Renal cortical epithelial cell (primary cell): ENCODE results near the gene SRF. TPM values are rescaled to one million over a fixed set of nuclear protein-coding genes. Genes with fewer than 3 reads are reported as not detected.

Experiments used
- DNase-seq: peaks from one replicate; pipeline ENCODE4 v3.0.0-alpha.2; 2011; ENCODE audit warnings: low read depth
- total RNA-seq: library from RNA; depleted of rRNA; stranded (reverse); fragments of >200 nt; gene quantifications from 2 replicates; pipeline ENCODE4 v1.2.3, GENCODE V29; 2014

SRF gene
- total RNA-seq, 1 donor from 2014 or later = 20.9 TPM

DNA sequence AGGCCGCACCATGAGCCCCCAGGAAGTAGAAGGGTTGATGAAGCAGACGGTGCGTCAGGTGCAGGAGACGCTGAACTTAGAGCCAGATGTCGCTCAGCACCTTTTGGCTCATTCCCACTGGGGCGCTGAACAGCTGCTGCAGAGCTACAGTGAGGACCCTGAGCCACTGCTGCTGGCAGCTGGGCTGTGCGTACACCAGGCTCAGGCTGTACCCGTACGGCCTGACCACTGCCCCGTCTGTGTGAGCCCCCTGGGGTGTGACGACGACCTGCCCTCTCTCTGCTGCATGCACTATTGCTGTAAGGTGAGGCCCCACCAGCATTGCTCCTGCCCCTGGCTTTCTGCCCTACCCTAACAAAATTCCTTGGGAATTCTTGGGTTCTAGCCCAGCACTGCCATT lies 45.1 kb downstream of the SRF start:
- DNase-seq = no peak

DNA sequence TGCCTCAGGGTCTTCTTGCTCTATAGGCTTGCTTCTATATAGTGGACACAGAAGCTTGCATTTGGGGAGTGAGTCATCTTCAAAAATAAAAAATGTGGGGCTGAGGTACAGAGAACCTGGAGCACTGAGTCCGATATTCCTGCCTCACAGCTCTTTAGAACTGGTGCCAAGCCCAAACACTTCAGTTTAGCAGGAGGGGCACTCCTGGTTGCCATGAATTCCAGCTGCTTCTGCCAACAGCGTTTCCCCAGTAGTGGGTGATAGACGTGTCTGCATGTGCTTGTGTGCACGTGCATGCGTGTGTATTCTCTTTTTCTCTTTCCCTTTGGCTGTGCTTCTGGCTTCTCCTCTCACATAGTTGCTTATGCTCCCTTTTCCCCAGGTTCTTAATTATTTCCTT lies 46.3 kb downstream of the SRF start:
- DNase-seq = no peak

DNA sequence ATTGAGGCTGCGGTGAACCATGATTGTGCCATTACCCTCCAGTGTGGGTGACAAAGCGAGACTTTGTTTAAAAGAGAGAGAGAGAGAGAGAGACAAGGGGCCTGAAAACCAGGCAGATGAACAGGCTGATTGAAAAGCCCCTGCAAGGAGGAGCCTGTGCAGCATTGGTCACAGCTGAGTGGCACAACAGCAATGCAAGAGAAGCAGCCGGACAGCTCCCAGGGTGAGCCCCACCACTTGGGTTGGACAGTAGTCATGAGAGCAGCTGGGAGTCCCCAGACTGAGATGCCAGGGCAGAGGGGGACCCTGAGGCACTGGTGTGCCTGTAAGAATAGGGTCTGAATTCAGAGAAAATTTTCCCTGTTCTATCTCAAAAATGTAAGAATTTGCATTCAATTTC lies 48.0 kb downstream of the SRF start:
- no peak for DNase-seq

DNA sequence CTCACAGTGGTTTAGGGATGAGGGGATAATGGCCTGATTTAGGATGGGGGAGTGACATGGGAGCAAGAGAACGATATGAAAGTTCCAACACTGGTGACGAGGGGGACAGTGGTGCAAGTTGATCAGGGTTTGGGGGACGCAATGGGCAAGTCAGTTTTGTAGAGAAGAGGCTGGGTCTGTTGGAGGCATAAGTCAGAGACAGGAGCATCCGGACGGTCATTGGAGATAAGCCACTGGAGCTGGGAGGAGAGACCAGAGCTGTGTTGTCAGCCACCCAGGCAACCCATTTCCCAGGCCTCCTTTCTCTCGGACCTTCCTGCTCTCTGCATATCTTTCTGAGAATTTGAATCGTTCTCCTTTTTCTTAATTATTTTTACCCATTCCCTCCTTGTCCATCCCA lies 48.7 kb downstream of the SRF start:
- DNase-seq = no peak

DNA sequence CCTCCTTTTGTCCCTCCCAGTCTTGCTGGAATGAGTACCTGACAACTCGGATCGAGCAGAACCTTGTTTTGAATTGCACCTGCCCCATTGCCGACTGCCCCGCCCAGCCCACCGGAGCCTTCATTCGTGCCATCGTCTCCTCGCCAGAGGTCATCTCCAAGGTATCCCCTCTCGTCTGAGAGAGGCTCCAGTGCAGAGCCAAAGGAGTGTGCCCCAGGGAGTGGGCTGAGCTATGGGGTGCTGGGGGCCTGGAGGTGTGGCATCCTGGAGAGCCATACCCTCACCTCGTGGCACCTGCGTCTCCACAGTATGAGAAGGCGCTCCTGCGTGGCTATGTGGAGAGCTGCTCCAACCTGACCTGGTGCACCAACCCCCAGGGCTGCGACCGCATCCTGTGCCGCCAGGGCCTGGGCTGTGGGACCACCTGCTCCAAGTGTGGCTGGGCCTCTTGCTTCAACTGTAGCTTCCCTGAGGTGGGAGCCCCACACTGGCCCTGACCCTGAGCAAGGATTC lies 49.4 kb downstream of the SRF start:
- DNase-seq = no peak

DNA sequence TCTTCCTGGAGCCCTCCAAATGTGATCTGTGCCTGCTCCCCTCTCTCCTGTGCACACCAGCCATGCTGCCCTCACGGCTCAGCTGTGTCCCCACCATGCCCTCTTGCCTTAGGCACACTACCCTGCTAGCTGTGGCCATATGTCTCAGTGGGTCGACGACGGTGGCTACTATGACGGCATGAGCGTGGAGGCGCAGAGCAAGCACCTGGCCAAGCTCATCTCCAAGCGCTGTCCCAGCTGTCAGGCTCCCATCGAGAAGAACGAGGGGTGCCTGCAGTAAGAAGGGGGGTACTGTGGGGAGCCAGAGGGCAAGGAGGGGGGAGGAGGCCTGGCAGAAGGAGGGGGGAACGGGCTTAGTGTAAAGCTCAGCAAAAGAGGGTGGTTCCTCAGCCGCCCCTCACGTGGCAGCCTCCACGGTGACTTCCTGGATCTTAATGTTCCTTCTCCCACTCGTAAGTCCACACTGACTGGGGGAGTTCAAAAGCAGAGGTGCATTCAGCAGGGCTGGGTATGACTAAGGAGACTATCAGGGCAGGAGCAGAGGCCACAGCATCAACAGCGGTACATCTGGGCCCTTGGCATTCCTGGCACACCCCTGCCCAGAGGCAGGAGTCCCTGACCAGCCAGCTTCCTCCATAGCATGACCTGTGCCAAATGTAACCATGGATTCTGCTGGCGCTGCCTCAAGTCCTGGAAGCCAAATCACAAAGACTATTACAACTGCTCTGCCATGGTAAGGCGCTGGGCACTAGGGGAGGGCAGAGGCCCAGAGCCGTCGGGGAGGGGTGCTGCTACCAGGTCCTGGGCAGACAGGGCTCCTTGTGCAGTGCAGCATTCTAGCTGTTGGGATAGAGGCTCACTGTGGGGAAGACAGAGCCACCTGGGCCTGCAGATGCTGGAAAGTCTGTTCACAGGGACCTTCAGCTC lies 50.2 kb downstream of the SRF start:
- DNase-seq = peak; percentile 10

DNA sequence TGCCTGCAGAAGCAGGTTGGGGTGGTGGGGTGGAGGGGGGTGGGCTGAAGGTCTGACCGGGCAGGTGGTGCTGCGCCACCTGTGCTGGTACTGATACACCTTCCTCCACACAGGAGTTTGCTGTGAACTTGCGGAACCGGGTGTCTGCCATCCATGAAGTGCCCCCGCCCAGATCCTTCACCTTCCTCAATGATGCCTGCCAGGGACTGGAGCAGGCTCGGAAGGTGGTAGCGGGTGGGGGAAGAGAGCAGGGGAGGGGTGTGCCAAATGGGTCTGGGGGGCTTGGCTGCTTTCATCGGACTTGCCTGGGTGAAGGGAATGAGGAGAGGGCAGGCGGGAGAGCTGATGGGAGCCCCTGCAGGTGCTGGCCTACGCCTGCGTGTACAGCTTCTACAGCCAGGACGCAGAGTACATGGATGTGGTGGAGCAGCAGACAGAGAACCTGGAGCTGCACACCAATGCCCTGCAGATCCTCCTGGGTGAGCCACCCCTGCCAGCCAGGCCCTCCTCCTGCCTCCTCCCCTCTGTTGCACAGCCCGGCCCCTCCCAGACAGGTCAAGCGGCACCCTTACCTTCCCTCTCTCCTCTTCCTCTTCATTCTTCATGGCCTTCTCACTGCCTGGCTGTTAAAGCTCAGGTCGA lies 51.5 kb downstream of the SRF start:
- DNase-seq = no peak

DNA sequence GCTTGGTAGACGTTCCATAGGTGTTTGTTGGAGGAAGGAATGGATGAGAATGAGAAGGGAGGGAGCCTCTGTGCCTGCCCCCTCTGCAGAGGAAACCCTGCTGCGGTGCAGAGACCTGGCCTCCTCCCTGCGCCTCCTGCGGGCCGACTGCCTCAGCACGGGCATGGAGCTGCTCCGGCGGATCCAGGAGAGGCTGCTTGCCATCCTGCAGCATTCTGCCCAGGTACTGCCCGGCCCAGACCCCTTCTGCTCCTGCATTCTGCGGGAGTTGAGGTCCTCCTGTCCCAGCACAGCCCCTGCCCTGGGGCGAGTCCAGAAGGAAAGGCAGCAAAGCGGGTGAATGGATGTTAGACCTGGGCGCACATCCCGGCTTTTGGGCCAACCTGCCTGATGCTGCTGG lies 52.1 kb downstream of the SRF start:
- DNase-seq = no peak

DNA sequence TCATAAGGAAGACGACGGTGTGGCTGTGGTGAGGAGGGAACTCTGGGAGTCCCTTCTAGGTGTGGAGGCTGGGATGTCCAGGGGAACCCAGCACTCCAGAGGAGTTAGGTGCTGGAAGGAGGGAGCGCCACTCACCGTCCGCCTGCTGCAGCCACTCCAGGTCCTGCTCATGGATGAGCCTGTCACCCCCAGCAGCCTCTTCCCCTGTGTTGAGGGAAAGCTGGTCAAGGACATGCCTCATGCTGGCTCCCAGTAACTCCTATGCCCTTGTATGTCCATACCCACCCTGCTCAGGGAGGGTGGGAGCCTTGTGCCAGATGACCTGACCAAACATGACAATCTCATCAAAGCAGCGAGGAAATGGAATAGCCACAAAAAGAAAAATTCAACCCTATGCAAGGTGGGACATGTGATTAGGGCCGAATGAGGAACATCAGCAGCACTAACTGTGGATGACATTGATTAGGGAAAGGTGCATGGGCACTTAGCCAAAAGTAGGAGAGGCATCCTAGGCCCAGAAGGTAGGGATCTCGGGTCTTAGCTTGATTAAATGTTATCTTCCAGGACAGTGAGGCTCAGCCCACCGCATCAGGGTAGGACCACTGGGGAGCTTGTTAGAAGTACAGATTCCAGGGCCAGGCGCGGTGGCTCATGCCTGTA lies 55.3 kb downstream of the SRF start:
- no peak for DNase-seq

DNA sequence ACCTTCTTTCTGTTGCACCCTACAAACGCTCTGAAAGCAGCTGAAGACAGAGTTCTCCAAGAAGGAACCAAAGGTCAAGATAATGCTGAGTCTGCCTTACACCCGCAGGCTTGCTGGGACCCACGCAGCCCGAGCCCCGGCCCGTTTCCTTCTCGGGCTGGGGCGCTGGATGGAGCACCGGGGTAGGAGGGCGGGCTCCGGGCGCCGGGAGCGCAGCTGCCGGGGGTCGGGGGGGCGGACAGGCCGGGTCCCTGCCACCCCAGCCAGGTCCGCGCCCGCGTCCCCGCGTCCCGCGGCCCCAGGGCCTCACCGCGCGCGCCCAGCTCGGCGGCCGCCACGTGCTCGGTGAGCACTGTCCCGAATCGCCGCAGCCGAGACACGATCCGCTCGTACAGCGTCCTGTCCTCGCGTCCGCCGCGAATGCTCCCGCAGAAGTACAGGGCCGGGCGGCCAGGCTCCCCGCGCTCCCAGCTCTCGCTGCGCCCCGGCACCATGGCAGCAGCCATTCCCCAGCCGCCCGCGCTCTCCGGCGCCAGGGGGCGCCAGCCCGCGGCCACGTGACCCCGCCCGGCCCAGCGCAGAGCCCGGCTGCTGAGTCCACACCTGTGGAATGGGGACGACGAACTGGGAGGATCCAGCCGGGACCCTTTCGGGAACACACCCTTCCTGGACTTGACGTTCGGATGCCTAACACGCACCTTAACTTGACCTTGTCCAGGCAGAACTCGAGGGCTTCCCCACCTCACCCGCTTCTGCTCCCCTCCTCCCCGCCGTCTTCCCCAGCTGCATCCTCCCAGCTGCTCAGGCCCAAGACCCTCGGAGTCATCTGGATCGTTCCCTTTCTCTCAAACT lies 58.1 kb downstream of the SRF start, which contains the start of gene DNPH1:
Gene DNPH1, minus strand, starts transcription at position 531 of the 852 bp plus-strand sequence. Its CDS starts 25 bp downstream, at position 506.
- peak; percentile 33 for DNase-seq

DNA sequence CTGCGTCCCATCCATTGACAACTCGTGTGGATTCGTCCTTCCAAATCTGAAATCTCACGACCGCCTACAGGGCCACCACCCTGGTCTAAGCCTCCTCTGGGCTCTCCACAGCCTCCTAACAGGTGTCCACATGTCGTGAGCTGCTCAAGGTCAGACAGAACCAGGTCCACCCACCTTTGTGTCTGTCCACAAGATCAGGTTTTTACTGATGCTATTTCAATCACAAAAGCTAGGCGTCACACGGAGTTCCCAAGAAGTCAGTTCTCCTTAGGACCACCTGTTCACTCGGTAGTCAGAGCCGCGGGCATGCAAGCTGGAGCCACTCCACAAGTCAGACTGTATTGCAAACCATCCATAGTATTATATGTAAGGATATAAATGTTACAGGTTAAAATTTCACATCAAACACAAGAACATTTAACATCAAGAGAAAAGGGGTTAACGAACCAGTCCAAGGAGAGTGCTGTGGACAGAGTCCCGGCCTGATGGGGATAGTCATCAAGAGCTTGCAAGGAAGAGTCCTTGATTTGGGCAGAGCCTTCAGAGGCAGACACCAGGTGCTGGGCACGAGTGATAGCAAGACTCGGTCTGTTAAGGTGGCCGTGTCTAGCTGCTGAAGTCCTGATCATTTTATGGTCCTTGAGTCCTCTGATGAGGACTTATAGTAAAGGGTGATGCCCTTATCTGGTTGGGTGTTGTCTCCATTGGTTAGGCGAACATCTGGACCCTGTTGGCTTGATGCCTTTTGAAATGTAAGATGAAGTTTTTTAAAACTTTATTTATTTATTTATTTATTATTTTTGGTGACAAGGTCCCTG lies 58.9 kb downstream of the SRF start:
- no peak for DNase-seq

DNA sequence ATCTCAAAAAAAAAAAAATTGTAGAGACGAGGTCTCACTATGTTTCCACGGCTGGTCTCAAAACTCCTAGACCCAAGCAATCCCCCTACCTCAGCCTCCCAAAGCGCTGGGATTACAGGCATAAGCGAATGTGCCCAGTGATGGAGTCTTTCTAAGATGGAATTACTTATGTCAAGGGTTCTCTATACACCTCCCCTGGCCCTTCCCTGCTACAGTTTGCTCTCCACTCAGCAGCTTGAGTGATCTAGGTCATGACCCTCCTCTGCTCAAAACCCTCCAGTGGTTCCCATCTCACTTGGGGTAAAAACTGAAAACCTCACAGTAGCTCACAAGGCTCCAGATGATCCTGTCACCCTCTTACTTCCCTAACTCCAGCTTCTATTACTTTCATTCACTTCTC lies 60.0 kb downstream of the SRF start:
- no peak for DNase-seq

Other genes starting within 250 kb of the SRF start
- gene CNPY3, start 241.8 kb upstream of the SRF start, total RNA-seq = 26.9 and 66.7 TPM in 2 replicates
- gene GNMT, start 210.5 kb upstream of the SRF start, total RNA-seq = 0.20 TPM in 1 of 2 replicates, not detected in the other
- gene PEX6, start 192.1 kb upstream of the SRF start, total RNA-seq = 46.0 and 80.8 TPM in 2 replicates
- gene PPP2R5D, start 186.7 kb upstream of the SRF start, total RNA-seq = 42.9 and 47.8 TPM in 2 replicates
- gene MEA1, start 157.3 kb upstream of the SRF start, total RNA-seq = 38.3 and 46.9 TPM in 2 replicates
- 60.7 and 111 TPM in 2 replicates for gene KLHDC3, start 157.0 kb upstream of the SRF start, total RNA-seq
- gene RRP36, start 149.6 kb upstream of the SRF start, total RNA-seq = 93.5 and 166 TPM in 2 replicates
- 28.0 and 45.0 TPM in 2 replicates for gene CUL7, start 117.4 kb upstream of the SRF start, total RNA-seq
- gene MRPL2, start 111.8 kb upstream of the SRF start, total RNA-seq = 17.9 and 25.4 TPM in 2 replicates
- 17.0 and 29.3 TPM in 2 replicates for gene KLC4, start 111.6 kb upstream of the SRF start, total RNA-seq
- gene PTK7, start 95.0 kb upstream of the SRF start, total RNA-seq = 81.3 and 141 TPM in 2 replicates
- 20.3 and 43.4 TPM in 2 replicates for gene CUL9, start 10.9 kb downstream of the SRF start, total RNA-seq
- 37.1 and 81.6 TPM in 2 replicates for gene DNPH1, start 58.2 kb downstream of the SRF start, total RNA-seq
- gene TTBK1, start 72.2 kb downstream of the SRF start, total RNA-seq = 0.10 TPM in 1 of 2 replicates, not detected in the other
- gene SLC22A7, start 127.0 kb downstream of the SRF start, total RNA-seq = not detected in 2 replicates
- gene CRIP3, start 137.6 kb downstream of the SRF start, total RNA-seq = 0.25 TPM in 1 of 2 replicates, not detected in the other
- 3.8 and 11.6 TPM in 2 replicates for gene ZNF318, start 198.4 kb downstream of the SRF start, total RNA-seq